Astrocyte (in vitro differentiated cells and primary cell): Measurements from ENCODE around the gene GCK.

Source experiments
- CTCF ChIP-seq: IDR thresholded peaks from 2 replicates; pipeline ENCODE4 v1.5.1; 2011; ENCODE audit warnings: low read depth, mild to moderate bottlenecking, inconsistent platforms, low read length, moderate library complexity; ENCODE audit not compliant: insufficient read depth
- EZH2 ChIP-seq: IDR thresholded peaks from 2 replicates; pipeline ENCODE4 v1.6.1; 2012; ENCODE audit warnings: mild to moderate bottlenecking, low read length, inconsistent platforms; ENCODE audit not compliant: insufficient read depth

- TF ChIP-seq CTCF: no peak
- no peak for TF ChIP-seq EZH2
These were observed 81.1 kb downstream of the GCK start for GRCh38 chr7:44107961-44108767.
